ENCODE measurements around the gene MMS19.
"Not testable (repeated sequence)": the region's sequence is repeated elsewhere in the genome, so short reads cannot be mapped to it uniquely, and the experiment has no call there.

The MMS19 gene

DNA sequence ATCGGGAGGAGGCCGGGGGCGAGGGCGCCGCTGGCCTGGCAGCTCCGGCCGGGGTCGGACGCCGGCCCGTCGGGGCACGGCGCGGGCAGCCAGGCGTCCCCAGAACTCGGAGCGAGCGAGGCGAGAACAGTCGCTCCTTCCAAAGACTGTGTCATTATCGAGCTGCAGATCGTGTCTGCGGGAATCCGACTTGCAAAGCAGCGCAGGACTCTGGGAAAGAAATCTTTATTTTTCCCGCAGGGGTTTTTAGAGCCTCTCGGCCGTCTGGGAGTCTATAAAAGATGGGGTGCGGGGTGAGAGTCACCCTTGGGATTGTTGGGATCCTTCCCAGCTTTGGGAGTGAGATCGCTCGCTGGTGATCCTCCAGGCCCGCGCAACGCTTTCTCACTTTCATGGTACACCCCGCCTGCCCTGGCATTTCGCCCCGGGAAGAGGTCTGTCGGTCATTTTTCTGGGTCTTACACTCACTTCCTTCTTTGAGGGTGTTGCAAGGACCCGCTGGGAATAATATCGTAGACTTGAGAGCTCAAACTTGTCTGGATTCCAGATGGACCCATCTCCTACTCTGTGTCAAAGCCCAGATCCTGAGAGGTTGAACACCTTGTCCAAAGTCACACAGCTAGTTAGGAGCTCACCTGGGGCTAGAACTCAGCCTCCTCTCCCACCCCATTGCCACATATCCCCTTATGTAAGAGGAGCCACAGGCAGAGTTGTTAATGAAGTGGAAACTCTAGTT, 1.5 kb upstream of the MMS19 start:
- no peak for DNase-seq

DNA sequence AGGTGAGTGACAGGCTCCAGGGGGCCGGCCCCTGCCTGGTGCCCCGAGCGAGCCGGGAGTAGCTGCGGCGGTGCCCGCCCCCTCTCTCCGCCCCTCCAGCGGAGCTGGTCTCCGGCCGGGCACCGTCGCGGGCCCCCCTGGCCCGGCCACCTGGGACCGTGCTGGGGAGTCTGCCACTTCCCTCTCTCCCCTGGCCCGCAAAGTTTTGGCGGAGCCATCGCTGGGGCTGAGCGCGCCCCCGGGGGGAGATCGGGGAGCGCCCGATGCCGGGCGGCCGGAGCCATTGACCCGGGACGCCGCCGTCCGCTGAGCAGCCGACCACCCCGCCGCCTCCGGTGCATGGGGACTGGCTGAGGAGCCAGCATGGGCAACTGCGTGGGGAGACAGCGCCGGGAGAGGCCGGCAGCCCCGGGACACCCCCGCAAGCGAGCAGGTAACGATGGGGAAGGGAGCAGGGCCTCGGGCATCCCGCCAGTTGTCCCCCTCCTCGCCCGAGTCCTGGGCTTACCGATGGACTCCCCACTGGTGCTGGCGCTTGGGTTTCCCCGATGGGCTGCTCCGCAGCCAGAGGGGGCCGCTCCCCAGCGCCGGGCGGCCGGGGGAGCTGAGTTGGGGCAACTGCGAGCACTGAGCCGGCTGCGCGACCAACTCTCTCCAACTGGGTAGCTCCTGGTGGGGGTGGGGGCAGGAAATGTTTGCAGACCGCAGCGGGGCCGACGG, 779 bp upstream of the MMS19 start, which contains the start of gene UBTD1:
Gene UBTD1 (plus strand): TSS at position 84 of the 720 bp plus-strand sequence. CDS start 280 bp downstream, at position 364.
- peak; percentile 18 for DNase-seq

DNA sequence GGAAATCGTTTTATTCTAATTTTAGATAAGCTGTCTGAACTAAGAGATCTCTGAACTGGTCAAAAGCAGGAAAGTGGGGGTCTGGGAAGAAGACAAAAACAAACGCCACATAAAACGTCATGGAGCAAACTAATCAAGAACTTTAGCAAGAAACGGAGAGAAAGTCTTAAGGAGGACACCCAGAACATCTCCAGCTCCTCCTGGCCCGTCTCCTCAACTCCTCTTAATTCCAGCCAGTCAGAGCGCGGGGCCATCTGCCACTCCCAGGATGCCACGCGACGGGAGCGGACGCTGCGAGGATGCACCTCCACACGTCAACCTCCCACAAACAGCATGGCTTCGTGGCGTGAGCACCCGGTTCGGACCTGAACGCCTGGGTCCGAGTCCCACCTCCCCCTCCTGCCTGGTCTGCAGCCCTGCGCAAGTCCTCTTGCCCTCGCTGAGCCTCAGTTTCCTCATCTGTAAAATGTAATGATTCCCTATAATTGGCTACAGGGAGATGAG, 598 bp downstream of the MMS19 start:
- DNase-seq, result peak; percentile 47

DNA sequence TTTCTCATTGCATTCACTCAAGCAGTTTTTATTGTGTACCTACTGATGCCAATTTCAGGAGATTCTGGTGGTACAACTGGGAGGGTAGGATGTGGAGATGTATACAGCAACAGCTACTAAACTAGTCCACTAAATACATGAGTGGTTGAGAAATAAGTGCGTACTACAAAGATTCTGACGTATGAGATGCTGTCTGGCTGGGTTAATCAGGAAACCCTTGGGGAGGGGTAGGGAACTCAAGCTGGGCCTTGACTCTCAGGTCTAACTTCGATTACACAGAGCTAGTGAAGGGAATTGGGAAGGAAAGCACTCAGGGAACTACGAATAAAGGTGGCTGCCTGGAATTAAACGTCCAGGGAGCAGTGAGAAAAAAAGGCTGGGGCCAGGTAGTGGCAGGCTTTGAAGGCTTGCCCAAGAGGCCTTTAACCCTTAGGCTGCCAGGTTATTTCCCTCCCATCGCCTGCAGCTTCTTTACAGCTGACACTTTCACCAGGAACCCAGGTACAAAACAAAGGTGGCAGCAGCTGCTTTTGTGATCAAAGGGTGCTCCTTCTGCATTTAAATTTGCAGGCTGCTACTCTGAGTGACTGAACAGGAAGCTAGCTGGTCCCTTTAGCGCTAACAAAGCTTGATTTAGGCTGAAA, 3.2 kb downstream of the MMS19 start:
- no peak for DNase-seq

DNA sequence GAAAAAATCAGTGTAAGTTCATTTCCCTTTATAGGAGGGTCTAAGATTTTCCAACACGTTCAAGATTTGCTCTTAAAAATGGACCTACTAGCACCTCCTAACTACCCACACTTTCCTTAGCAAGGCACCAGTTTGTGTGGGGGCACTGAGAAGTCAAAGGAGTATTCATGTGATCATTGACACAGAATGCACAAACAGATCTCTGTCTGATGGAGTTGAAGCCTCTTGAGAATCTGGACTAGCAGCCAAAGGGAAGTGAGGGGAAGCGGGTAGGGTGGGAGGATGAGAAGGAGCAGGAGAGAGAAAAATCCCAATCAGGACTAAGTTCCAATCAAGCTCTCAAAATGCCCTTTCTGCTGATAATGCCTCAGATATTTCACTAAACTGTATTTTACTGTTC, 4.1 kb downstream of the MMS19 start:
- no peak for DNase-seq

DNA sequence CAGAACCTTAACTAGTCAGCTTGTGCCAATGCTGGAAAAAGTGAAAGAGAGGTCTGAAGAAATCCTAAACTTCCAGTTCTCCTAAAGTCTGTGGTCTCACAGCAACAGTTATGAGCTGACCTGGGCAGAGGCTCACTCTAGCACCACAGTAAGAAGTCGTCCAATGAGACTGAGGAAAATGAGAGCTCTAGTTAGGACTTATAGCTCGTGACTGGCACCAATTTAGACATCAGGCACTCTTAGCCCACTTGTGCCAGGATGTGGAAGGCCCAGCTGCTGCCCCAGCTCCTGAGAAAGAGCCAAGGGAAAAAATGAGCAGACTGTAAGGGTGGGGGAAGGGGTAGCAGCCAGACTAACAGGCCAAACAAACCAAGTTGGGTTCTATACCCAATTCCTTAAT, 7.6 kb downstream of the MMS19 start:
- DNase-seq, result no peak

DNA sequence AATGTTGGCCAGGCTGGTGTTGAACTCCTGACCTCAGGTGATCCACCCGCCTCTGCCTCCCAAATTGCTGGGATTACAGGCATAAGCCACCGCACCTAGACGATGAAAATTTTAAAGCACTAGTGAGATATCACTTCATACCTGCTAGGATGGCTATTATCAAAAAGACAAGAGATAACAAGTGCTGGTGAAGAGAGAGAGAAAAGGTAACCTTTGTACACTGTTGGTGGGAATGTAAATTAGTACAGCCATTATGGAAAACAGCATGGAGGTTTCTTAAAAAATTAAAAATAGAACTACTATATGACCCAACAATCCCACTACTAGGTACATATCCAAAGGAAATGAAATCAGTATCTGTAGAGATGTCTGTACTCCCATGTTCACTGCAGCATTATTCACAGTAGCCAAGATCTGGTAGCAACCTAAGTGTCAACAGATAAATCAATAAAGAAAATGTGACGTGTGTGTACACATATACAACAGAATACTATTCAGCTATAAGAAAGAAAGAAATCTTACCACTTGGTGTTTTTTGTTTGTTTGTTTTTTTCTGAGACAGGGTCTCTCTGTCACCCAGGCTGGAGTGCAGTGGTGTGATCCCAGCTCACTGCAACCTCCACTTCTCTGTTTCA, 12.5 kb downstream of the MMS19 start:
- no peak for DNase-seq

DNA sequence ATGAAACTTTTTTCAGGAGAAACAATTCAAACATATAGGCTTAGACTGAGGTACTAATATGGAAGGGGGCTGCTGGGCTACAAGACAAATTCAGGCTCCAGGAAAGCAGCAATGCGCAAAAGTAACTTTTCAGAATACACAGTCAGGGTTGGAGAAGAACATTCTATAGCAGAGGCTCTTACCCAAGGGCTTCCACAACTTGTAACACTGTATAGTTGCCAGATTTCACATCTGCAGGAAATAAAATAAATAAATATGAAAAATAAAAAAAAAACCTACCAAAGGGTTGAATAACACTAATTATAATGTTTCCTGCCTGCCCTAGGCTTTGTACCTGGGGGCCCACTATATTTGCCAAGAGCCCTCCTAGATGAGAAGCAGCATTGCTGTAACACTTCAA, 14.3 kb downstream of the MMS19 start:
- no peak for DNase-seq

DNA sequence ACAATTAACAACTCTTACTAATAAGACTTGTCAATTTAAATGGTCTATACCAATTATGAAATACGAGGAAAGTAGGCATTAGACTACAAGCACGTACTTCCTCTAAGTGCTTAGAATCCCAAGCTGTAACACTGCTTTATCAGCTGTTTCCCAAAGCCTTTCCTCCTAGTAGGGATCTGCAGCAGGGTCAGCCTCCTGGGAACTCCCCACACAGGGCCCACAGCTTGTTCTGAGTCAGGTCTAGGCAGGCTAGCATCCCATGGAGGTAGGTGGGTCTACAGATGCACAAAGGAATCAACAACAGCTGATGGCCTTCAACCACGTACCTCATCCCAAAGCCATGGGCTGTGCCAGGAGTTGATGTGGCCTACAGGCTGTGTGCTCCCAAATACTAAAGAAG, 14.7 kb downstream of the MMS19 start:
- no peak for DNase-seq

DNA sequence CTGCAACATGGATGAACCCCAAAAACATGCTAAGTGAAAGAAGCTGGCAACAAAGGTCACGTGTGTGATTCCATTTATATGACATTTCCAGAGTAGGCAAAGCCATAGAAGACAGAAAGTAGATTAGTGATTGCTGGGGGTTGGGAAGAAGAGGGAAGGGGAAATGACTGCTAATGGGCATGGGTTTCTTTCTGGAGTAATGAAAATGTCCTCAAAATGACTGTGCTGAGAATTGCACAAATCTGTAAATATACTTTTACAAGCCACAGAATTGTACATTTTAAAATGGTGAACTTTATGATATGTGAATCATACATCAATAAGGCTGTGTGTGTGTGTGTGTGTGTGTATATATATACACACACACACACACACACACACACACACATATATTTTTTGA, 15.8 kb downstream of the MMS19 start:
- DNase-seq, result no peak

DNA sequence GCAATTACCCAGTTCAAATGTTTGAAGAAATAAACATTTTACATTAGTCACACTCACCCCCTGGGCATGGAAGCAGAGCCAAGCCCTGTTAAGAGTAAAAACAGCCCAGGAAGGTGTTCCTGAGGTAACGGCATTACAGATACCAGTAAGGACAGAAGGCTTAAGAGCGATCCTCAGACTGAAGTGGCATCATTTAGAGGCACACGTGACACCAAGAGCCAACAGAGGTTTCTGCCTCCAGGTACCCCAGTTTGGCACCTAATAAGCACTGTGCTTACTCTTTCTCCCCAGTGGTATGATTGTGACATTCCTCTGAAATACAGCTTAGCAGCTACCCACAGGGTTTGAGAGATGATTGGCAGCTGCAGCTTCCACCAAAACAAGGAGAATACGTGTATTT, 17.2 kb downstream of the MMS19 start:
- DNase-seq, result no peak

DNA sequence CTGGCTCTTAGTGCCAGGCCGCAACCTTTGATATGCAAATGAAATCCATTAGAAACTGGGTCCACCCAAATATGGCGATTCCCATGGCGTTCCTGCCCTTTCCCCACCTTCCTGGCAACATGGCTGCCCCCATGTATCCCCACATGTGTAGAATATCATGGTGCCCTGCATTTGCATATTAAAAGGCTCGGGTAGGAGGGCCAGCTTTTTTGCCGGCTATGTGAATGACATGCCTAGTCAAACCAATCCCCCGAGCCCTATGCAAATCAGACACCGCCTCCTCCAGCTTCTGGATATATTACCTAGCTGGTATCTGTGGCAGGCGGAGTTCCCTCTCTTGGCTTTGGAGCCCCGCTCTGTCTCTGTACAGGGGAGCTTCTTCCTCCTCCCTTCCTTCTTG, 18.3 kb downstream of the MMS19 start:
- no peak for DNase-seq

DNA sequence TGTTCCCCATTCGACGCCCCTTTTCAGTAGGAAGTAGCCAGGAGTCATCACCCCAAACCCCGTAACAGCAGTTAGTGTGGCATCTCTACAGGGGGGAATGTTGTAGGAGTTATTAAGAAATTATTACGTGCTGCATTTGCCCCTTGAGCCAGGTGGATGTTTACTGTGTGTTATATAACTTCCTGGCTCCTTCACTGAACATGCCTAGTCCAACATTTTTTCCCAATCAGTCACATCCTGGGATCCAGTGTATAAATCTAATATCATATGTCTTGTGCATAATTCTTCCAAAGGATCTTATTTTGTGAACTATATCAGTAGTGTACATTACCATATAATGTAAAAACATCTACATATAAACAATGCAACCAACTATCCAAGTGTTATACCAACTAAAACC, 18.8 kb downstream of the MMS19 start:
- not testable (repeated sequence) for DNase-seq

DNA sequence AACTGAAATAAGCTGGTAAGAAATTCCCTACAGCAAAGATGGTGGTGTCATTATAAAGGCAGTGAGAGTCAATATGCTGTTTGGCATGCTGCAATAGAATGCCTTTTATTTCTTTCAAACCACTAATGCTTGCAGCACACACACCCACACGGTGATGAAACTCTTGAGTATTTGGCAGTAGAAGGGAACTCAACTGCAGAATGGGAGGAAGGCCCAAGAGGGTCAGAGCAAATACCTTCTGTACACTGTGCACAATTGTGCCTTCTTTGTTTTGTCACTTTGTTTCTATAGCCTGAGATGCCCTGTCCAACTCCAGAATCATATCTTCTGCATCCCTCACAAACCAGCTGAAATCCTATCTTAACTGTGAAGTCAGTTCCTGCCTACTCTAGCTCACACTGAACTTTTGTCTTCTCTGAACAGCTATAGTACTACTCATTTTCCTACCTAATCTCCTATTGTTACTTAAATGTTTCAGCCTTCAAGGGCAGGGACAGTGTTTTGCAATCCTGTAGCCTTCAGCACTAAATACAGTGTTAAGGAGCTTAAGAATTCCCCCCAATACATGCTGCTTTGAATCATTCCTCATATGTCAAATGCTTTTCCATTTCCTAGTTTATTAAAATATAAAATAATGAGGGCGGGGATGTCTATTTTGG, 22.2 kb downstream of the MMS19 start:
- no peak for DNase-seq

DNA sequence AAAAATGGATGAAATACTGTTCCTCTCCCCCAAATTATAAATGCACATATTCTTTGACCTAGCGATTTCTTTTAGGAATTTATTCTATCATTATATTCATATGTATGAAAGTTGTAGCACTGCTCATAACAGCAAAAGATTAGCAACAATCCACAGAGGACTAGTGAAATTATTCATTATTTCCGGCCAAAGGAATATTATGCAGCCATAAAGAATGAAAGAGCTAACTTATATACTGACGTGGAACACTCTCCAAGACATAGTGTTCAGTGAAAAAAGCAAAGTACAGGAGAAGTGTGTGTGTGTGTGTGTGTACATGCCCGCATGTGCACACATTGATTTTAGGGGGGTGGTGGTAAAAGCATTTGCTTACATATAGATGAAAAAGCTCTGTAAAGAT, 23.3 kb downstream of the MMS19 start:
- DNase-seq, result no peak

DNA sequence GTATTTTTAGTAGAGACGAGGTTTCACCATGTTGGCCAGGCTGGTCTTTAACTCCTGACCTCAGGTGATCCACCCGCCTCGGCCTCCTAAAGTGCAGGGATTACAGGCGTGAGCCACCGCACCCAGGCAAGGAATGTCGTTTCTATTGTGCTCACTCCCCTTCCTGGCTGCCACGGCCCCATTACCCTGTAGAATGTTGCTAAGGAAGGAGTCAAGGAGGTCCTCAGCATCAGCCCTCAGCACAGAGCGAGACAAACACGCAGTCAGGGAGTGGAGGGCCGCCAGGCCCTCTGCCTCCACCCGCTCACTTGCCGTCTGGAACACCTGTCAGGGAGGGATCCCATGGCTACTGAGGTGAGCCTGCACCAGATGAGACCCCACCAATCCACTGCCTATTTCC, 29.4 kb downstream of the MMS19 start:
- not testable (repeated sequence) for DNase-seq

DNA sequence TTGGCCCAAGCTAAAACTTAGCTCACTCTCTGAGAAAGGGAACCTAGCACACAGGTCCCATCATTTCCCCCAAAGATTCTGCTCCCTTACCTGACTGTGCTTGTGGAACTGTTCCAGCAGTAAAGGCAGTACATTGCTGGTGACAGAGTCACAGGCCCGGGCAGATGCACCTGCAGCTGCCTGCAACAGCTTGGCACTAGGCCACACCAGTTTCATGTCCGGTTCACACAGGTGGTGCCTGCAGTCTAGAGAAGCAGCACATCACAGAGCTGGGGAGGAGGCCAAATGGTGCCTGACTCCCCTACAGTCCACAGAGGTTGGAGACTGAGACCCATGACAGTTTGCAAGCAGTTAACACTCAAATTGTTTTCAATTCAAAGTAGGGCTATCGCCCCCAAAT, 30.1 kb downstream of the MMS19 start:
- no peak for DNase-seq

DNA sequence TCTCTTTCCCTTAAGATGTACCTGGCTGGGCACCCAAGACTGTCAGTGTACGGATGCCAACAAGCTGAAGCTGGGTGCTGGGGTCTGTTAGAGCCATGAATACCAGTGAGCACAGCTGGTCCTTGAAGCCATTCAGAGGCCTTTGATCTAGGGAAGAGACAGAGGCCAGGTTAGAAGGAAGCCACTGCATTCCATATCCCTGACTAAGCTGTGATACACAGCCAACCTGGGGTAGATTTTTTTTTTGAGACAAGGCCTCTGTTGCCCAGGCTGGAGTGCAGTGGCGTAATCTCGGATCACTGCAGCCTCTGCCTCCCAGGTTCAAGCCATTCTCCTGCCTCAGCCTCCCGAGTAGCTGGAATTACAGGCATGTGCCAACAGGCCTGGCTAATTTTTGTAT, 31.5 kb downstream of the MMS19 start:
- DNase-seq, result no peak

DNA sequence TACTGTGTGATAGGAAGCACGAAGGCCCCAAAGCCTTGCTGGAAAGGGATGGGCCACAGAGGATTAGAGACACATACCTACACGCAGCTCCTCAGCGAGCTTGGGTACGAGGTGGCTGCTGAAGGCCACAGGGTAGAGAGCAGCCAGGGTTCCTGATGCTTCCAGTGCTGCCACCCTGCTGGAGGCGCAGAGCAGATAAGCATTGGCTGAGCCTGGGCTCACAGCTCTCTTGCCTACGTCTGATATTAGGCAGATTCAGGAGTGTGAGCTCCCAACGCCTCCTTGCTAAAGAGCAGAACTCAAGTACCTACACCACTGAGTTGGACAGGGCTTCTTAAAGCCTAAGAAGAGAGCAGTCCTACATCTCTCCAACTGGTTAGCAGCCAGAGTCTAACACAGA, 32.2 kb downstream of the MMS19 start:
- DNase-seq, result no peak

DNA sequence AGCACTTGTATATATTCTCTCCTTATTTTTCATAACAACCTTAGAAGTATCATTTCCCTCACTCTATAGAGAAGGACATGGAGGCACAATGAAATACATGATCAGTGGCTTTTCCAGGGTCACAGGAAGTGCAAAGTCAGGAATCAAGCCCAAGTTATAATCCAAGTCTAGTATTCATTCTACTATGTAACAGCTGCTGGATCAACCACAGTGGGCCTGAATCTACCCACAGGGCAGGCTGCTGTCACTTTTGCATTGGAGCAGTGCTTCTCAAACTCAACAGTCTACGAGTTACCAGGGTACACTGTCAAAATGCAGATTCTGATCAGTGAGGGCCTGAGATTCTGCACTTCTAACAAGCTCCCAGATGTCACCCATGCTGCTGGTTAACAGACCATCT, 34.0 kb downstream of the MMS19 start:
- DNase-seq, result no peak

DNA sequence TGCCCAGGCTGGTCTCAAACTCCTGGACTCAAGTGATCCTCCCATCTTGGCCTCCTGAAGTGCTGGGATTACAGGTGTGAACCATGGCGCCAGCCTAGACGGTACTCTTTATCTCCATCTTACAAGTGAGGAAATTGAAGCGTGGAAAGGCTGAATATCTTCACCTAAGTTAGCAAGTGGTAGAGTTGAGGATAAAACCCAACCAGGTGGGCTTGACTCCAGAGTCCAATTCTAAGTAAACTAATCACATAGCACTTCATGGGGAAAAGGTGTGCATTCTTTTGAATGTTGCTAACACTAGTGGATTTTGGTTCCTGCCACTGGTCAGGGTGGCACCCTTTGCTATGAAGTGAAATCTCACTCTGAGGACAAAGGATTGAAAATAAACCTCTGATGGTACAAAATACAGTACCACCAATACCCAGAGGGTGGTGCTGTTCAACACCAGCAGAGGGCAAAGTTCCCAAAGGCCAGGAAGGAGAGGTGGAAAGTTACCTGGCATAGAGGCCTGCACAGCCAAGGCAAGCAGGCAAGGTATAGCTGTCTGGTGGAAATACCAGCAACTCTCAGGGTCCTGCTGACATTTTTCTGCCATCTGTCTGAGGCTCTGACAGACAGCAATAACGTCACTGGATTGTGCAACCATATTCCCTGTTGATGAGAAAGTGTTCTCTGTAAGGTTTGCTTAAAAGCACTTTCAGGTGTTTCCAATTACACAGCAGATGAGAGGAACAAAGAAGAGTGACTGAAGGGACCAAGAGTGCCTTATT, 34.7 kb downstream of the MMS19 start:
- peak; percentile 23 for DNase-seq

DNA sequence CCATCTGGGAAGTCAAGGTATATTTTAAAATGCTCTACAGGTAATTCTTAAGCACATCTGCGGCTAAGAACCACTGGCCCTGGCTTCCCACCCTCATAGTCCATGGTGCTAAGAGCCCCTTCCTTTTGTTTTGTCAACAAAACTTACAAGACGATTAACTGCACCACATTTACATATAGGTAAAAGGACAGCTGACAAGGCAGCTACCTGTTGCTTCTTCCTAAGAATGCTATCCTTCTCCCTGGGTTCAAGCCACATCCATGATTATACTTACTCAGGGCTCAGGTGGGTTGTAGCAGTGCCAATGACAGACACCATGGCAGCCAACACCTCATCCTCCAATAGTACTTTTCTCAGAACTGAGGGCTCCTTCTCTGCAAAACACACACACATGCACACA, 35.9 kb downstream of the MMS19 start:
- DNase-seq, result no peak

Data from activated gamma-delta T cell treated with Interleukin-2 at 50 U/mL for 16 hours (primary cell).